ENCODE data around the gene TEX51.

TEX51 gene

DNA sequence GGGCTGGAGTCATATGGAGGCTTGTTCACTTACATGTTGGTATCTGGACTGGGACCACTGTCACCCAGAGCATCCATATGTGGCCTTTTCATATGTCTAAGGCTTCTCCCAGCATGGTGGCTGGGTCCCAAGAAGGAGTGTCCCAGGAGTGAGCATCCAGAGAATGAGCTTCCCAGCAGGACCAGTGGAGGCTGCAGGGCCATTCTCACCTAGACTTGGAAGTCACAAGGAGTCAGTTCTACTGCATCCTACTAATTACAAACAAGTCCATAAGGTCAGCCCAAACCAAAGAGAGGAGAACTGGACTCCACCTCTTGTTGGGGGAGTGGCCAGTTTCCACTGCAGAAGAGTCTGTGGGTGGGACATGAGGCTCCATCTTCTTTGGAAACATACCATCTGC is 5.1 kb upstream of the TEX51 start:
- no peak for DNase-seq

DNA sequence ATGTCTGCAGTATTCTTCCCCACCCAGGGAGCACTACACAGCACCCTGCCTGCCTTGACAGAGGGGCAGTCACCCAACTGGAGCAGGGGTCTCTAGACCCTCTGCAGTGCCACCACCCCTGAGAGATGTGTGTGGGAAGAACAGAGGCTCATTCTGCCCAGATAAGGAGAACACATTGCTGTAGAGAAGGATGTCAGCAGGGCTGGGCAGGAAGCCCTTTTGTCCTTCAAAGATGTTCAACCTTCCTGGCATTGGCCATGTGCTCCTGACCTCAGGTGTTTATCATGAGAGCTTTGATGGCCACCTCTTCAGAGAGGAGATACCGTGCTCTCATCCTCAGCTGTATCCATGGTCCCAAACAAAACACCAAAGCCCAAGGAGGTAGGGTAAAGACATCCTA is 4.6 kb upstream of the TEX51 start:
- DNase-seq, result no peak

DNA sequence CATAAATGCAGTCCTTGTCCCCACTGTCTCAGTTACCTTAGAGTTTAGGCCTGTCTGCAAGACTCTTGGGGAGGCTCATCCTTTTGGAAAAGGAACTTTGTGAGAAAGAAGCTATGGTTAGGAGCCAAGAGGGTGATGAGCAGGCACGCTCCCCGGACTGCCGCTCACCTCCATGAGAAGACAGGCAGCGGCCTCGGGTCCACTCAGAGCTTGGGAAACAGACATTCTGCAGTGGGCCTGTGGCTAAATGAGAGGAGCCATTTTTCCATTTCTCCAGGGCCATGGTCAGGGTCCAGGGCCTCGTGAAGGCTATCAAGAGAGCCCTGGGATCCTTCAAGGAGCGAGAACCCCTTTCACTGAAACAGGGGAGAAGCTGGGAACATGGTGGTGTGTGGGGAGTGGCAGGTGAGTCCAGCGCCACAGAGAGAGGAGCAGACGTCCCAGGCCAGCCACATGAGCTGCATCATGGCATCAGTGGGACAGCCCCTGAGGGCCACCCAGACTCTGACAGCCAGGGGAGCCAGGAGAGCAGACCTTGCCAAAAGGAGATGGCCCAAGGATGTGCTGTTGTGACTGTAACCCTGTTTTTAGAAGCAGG is 4.0 kb upstream of the TEX51 start:
- DNase-seq, result no peak

DNA sequence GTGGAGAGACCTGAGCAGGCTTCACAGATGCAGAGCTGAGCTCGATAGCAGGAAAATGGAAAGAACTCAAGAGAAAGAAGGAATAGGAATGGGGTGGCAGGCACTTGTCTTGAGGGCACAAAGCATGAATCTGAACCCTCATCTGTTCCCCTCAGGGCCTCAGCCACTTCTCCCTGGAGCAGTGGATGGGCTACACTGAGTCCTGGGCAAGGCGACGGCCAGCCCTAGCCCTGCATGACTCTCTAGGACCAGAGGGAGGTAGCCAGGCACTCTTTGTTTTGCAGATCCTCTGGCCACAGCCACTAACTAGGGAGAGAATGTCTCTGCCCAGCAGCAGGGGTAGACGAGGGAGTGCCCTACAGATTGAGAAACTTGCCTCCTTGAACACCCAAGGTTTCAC is 3.4 kb upstream of the TEX51 start:
- DNase-seq, result no peak

DNA sequence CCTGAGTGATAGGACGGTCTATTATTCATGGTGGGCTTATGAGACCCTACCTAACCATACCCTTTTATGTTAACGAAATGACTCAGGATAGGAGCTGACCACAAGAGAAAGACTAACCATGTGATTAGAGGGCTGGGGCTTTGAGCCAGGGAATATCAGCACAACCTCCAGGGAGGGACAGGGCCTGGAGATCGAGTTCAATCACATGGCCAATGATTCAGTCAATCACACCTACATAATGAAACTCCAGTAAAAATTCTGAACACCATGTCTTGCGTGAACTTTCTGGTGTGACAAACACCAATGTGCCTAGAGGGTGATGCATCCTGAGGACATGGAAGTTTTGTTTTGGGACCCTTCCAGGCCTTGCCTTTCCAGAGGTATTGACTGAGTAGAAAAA is 2.2 kb upstream of the TEX51 start:
- DNase-seq, result no peak

DNA sequence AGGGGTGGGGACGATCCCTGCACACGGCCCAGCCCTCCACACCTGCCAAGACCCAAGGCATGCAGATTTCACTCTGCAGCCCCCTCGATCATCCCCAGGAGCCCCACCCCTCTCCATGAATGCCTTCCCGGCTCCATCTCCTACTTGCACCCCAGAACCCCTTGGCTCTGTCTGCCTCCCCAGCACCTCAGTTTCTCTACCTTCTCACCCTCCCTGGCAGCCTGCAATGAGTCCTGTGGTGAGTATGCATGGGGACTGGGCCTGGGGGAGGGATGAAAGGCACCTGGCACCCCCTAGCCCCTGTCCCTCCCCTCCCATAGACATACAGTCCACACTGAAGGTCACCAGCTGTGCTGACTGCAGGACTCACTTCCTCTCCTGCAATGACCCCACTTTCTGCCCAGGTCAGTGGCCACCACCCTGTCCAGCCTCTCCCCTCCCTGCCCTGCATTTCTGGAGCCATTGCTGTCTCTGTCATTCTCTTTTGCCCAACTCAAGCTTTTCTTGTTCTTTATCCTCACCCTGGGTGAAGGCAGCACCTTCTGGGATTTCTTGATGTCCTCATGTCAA is 1.0 kb downstream of the TEX51 start:
- DNase-seq, result no peak

DNA sequence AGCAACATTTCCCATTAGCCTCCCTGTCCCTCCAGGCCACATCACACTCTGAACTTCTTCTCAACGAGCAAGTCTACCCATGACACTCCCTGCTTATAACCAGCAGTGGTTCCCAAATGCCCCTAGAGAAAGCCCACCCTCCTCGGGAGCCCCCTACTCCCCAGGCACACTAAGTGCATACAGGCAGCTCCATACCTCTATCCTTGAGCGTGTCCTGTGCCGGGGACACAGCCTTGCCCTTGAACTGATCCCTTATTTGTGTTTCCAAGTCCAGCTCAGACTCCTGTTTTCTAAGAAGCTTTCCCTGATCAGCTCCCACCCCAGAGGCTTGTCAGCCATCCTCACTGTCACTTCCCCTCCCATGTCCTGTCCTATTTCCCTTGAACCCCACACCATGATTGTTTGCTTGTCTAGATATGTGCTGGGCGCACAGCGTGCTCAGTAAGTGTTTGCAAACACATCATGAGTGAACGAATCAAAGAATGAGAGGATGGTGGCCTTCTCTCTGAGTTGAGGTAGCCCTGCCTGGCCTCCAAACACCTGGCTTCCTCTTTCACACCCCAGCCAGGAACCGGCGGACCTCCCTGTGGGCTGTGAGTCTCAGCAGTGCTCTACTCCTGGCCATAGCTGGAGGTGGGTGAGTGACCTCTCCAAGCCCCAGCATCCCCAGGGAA is 2.1 kb downstream of the TEX51 start:
- no peak for DNase-seq

DNA sequence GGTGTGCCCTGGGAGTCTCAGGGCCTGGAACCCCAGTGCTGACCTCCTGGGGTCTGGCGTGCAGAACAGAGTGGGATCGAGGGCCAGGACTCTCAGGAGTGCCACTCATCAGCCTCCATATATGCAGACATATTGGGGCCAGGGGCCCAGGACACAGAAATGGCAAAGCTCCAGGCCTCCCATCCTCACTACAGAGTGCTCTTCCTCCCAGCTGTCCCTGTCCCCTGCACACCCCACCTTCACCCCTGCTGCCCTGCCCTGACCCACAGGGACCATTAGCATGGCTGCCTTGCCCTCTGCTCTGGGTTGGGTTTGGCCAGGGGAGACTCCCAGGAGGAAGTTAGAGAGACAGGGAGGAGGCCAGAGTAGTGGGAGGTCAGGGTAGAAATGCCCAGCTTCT is 2.8 kb downstream of the TEX51 start:
- DNase-seq, result no peak

DNA sequence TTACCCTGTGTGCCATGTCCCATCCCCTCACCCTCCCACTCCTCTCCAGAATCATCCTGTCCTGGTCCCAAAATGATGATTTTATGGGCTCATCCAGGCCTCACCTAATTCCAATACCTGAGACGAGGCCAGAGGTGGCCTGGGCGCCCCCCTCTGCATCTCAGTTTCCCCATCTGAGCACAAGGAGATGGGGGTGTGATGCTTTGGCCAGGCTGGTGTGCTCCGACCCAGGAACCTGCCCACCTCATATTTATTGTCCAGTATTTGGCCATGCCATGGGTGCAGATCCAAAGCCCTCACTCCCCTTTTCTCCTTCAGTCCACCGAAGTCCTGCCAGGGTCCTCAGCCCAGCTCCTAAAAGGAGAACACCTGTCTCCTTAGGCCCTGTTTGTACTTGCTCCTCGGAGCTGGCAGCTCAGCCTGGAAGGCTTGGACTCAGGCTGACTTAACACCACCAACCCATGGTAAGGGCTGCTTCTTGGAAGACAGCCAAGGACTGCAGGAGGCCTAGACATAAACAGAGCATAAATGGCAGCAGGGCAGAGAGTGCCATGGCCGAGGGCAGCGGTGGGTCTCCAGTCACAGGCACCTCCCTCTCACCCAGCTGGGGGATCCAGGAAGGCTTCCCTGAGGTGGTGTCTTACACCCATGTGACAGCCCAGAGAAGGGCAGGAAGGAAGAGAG is 3.6 kb downstream of the TEX51 start:
- no peak for DNase-seq

DNA sequence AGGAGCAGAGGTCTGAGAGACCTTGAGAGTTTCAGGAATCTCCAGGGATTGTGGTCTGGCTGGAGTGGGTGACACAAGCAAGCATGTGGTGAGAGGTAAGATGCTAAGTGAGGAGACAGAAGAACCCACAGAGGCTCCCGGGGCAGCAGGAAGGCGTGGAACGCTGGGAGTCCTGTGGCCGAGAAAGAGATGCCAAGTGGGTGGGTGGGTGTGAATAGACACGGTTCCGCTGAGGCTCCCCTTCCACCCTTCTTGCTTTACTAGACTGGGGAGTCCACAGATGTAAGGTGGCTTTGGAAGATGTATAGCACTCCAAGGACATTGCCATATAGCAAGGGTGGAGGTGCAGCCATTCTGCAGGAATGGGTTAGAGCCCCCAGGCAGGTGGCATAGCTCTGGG is 4.2 kb downstream of the TEX51 start:
- no peak for DNase-seq

DNA sequence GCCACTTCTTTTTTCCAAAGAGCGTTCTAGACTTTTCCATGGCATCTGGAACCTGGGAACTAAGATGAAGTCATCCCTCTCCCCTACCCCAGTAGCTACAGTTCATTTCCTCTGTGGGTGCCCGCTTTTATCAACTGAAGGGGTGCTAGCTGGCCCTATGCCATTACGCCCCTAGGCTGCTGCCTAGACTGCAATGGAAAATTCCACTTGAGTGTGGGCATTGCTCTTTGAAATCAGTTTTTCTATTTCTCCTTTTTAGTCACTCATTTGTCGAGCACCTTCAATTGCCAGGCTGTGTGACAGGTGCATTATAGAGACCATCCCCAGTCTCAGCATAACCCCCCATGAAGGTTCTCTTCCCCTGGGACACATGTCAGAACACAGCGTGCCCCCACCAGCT is 7.3 kb downstream of the TEX51 start:
- DNase-seq, result no peak

DNA sequence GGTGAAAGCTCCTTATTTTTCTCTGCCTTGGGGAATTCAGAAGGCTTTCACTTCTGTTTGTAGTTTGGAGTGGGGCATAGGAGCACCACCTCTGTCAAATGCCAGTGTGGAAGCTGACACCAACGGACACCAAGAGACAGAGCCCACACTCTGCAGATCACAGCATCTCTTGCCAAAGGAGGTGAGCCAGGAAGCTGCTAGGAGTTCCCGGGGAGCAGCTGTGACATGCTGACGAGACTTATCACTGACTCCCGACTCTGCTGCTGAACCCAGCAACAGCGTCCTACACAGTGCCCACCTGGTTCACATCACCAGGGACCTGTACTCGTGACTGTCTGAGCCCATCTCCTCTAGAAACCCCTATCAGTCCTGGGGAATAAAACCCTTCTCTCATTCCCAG is 8.1 kb downstream of the TEX51 start:
- no peak for DNase-seq

DNA sequence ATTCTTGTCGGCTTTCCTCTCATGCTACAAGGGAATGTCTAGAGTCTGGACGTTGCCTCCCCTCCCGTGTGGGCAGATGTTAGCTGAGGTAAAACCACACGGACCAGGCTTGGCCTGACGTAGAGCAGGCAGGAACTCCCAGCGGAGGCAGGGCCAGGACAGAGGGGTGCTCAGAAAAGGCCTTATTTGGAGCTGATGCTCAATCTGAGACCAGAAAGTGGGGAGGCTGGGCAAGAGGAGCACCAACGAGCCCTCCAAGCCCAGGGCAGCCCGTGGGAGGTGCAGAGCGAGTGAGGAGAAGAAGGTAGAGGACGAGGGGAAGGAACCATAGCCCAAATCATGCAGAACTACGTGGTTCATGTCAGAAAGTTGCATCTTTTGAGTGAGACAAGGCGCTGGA is 9.0 kb downstream of the TEX51 start:
- no peak for DNase-seq

DNA sequence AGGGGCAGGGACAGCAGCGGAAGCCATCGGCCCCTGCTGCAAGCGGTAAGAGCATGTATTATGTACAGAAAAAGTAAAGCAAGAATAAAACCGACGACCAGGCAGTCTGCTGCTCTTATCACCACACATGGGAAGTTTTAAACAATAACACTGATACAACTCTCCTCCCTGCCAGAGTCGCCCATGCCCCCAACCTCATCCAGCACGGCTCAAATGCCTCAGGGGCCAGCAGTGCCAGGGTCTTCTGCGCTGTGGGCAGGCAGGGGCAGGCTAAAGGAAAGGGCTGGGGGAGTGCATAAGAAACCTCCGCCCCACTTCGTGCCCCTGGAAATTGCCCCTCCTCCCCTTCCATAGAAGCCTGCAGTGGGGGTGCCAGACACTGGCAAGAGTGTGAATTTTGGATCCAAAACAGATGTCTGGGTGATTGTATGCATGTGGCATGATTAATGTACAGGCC is 10.1 kb downstream of the TEX51 start:
- no peak for DNase-seq

DNA sequence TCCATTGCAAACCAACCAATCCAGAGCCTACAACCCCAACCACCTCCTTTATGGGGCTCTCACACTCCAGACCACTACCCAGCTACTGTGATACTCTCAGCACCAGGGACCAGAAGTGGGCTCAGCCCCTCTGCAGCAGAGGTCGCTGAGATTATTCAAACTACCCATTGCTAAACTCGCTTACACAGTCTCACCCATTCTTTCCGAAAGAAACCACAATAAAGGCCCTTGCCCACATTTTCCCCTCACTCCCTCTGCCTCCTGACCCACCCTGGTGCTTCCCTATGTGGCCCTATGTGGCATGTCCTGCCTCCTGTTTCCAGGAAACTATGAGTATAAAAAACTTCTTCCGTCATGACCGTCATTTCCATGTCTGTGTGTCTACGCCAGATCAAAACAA is 10.7 kb downstream of the TEX51 start:
- no peak for DNase-seq

DNA sequence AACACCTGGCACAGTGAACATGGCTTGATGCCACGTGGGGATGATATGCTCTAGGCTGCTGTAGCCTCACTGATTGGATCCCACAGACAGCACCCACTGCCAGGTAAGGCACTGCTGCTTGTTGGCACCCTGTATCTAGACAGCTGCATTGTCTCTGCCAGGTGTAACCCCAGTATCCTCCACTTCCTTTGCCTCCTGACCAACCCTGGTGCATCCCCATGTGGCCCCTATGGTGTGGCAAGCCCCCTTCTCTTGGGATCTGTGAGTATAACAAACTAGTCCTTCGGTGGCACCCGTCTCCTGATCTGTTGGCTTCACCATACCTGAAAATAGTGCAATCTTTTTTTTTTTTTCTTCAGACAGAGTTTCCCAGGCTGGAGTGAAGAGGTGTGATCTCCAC is 11.1 kb downstream of the TEX51 start:
- DNase-seq, result no peak

DNA sequence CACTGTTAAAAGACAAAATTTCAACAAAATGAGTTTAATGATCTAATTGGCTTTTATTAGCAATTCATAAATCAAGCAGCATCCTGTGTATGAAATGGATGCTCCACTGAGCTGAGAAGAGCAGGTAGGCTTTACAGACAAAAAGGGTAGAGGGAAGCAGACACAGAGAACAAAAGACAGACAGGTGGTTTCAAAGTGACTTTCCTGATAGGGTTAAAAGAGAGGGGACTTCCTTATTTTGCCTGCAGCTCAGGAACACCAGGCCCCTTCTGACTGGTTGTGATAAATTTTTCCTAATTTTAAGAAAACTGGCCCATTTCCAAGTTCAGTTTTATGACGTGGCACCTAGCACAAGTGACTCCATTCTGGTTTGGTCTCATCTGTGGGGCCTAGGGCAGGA is 11.9 kb downstream of the TEX51 start:
- DNase-seq, result no peak

DNA sequence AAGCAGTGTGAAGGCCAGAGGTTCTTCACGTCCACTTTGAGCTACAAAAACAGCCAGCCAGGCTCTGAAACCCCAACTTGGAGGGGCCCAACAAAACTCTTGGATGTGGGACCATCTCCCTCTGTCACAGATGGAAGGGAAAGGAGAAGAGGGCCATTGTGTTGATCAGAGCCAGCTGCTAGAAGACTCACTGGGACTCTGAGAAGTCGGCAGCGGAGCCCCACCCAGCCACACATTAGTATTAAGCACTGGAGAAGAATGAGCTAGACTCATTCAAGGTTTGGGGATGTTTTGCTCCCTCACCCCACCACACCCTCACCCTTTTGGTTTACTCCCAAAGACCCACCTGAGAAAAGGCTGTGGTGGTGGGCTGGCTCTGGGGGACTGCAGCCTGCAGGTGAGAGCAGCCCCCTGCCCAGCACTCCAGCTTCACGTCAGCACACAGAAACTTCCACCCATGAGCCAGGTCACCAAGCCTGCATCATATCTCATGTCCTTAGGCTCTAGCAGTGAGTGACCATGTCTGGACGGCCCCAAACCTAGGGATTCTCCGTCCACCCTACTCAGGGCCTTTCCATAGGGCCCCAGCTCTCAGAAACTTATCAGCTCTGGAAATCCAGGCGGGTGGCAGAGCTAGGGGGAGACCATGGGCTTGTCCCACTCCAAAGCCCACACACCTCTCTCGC is 12.6 kb downstream of the TEX51 start:
- no peak for DNase-seq

DNA sequence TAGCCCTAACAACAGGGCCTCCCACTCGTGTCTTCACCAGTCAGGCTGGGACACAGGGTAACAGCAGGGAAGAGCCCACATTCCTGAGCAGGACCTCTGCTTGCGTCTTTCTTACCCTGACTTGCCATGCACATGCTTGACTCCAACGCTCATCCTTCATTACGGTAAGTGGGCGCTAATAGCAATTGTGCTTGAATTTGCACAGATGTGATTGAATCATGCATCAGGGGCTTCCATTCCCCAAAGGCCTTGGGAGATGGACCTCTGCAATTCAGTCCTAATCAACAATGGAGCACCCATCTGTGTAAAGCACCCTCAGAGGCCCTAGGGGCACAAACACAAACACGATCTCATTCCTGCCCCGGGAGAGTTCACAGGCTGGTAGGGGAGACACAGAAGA is 13.5 kb downstream of the TEX51 start:
- no peak for DNase-seq

DNA sequence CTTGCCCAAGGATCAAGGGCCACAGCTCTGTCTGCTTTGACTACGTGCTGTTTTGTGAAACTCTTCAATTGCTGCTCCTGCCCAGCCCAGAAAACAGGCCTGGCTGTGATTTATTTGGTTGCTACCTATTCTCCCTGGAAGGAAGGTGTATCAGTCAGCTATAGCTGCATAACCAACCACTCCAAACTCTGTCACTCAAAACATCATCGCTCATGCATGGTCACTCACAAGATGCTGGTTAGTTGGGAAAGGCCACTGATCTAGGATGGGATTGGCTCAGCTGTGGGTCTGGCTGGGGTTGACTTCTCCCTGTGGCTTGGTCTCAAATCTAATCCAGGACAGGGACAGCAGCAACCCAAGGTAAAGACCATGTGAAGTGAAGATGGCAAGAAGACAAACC is 14.6 kb downstream of the TEX51 start:
- DNase-seq, result no peak

DNA sequence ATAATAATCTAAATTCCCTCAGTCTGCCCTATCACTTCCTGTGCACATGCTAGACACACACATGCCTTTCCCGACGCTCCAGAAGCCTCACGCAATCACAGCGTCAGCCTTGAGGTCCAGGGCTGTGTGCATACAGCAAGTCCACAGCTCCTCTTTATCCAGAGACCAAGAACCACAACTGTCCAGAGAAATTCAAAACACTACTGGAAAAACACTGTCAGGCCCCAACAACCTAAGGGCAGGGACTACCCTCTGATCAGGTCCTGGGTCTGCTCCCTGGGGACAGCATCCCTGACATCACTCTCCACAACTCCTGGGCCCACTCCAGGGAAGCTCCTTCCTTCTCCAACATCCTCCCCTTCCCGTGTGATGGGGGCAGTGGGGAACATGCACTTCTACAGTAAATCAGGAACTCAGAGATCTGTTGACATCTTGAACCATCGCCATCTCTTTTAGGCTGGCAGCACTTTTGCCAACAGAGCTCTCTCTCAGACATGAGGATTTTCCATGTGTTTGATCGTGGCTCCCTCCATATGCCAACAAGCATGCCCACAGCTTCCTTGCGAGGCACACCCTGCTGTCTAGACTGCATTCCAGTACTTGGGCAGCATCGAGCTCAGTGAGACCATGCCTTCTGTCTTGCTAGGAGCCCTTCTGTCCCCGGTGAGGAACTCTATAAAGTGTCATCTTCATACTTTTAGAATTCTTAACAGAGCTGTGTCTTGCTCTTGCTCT is 15.4 kb downstream of the TEX51 start:
- DNase-seq, result no peak

DNA sequence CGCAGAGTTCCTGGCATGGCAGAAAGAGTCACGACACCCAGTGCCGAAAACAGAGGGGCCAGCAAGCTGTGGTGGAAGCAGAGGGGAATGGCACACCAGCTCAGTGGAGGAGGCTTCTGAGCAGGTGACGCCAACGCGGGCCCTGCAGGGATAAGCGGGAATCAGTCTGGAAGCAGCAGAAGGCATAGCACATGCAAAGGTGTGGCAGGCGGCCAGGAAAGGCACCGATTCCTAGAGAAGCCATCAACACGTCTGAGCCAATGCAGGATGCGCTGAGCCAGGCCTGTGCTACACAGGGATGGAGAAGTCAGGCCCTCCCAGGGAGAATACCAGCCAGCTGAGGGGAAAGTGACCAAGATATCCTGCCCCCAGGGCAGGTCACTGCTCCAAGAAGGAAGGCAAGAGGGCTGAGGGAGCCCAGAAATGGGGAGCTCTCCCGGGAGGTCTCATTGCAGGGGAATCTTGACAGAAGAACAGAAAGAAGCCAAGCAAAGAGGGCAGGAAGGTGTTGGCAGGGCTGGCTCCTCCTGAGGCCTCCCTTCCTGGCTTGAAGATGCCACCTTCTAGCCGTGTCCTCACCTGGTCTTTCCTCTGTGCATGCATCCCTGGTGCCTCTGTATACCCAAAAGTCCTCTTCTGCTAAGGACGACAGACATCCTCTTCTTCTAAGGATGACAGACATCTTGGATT is 16.3 kb downstream of the TEX51 start:
- DNase-seq, result no peak
